Gastroesophageal sphincter (tissue), 3 donors: ENCODE measurements around the gene ACKR3.

ENCODE experiments used
- CTCF ChIP-seq, 4 experiments: fragments of 200-600 bp in 2 of 4; fragments of 450-650 bp in 2 of 4; sonication (generic) in 1 of 4; IDR thresholded peaks; one replicate each; pipeline ENCODE4 v1.5.1; 2017 to 2019; ENCODE audit warnings: antibody characterized with exemption in 4 of 4, mild to moderate bottlenecking in 2 of 4, moderate library complexity in 2 of 4
- EP300 ChIP-seq: sonication (generic); formaldehyde crosslinking; IDR thresholded peaks from one replicate; pipeline ENCODE4 v1.6.1; 2017; ENCODE audit warnings: antibody characterized with exemption, mild to moderate bottlenecking
- POLR2A ChIP-seq, 2 donors: fragments of 450-650 bp; IDR thresholded peaks; one replicate each; pipeline ENCODE4 v1.6.1; 2017; ENCODE audit warnings: antibody characterized with exemption in 2 of 2, mild to moderate bottlenecking in 2 of 2, moderate library complexity in 1 of 2
- POLR2AphosphoS5 ChIP-seq: sonication (generic); formaldehyde crosslinking; IDR thresholded peaks from one replicate; pipeline ENCODE4 v1.6.1; 2017; ENCODE audit warnings: antibody characterized with exemption

- TF ChIP-seq CTCF (IDR thresholded peaks at IDR 0.05) (no peak), POLR2A (IDR thresholded peaks at IDR 0.05) (no peak), POLR2AphosphoS5 (no peak), EP300 (no peak)
These were observed 5.0 kb downstream of the ACKR3 start for GRCh38 chr2:236574424-236575145.
